Uterus (tissue), 4 donors: ENCODE data around the gene DAPK2. TPM values are rescaled to one million over a fixed set of nuclear protein-coding genes. Genes with fewer than 3 reads are reported as not detected.

Source experiments
- DNase-seq, 2 donors: peaks; one replicate each; pipeline ENCODE4 v3.0.0-alpha.2; 2019 to 2020
- H3K27ac ChIP-seq, 2 donors: fragments of 200-600 bp; sonication (generic); 1 replicate in 1 of 2; 2 replicates in 1 of 2; pipeline ENCODE4 v1.5.1; 2016 to 2018
- H3K27me3 ChIP-seq, 2 donors: fragments of 200-600 bp; sonication (generic); one replicate each; pipeline ENCODE4 v1.5.1; 2018 to 2019; ENCODE audit warnings: control low read depth in 1 of 2
- H3K36me3 ChIP-seq, 2 donors: fragments of 200-600 bp; sonication (generic); one replicate each; pipeline ENCODE4 v1.5.1; 2019; ENCODE audit warnings: control low read depth in 1 of 2
- H3K4me1 ChIP-seq, 2 donors: fragments of 200-600 bp; sonication (generic); one replicate each; pipeline ENCODE4 v1.5.1; 2018 to 2019; ENCODE audit warnings: control low read depth in 1 of 2
- H3K4me3 ChIP-seq, 2 donors: fragments of 200-600 bp; sonication (generic); 1 replicate in 1 of 2; 2 replicates in 1 of 2; pipeline ENCODE4 v1.5.1; 2018 to 2019; ENCODE audit warnings: mild to moderate bottlenecking in 1 of 2
- H3K9me3 ChIP-seq, 2 donors: fragments of 200-600 bp; sonication (generic); one replicate each; pipeline ENCODE4 v1.5.1; 2019; ENCODE audit warnings: control low read depth in 1 of 2
- POLR2A ChIP-seq, 2 donors: fragments of 450-650 bp; IDR thresholded peaks; one replicate each; pipeline ENCODE4 v1.6.1; 2016; ENCODE audit warnings: antibody characterized with exemption in 2 of 2, mild to moderate bottlenecking in 1 of 2, moderate library complexity in 1 of 2
- intact Hi-C: fragments of 100-400 bp; cut with DNase I; formaldehyde crosslinking; loops from one replicate; pipeline ENCODE4 v1.15.1; 2023; ENCODE audit warnings: low total_unique reads
- total RNA-seq, 4 donors: library from RNA; depleted of rRNA in 3 of 4; stranded (reverse); fragments of >200 nt in 3 of 4; gene quantifications; one replicate each; pipeline versions ENCODE4 v1.1.0 to v1.2.4, GENCODE V29; 2014 to 2023
- TF ChIP-seq, protein P1 (sequence below), 4 experiments: fragments of 200-600 bp in 2 of 4; fragments of 450-650 bp in 2 of 4; sonication (generic) in 2 of 4; IDR thresholded peaks; one replicate each; pipeline ENCODE4 v1.5.1; 2016 to 2019; ENCODE audit warnings: antibody characterized with exemption in 4 of 4, mild to moderate bottlenecking in 2 of 4, moderate library complexity in 1 of 4
- donor health status: DM: yes; HTN: yes; CAD: no.

DAPK2 gene
- total RNA-seq, 4 donors from 2014 or later = 0.88 to 5.3 (median 1.4) TPM

DNA sequence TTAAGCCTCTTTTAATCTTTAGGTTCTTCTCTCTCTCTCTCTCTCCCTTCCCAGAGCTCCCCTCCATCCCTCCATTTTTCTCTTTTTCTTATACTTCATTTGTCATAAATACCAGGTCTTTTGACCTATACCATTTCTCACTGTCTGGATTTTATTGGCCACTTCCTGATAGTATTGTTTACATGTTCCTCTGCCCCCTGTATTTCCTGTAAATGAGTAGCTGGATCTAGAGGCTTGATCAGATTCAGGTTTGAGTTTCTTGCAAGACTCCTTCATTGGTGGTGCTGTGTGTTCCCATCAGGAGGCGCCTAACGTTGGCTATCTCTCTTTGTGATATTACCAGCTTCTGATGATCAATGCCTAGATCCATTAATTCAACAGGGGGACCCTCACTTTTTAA is 42.2 kb downstream of the DAPK2 start:
- H3K4me1 ChIP-seq = no peaks in the 10 kb centered on the region
- intact Hi-C loops = no loop called here
- H3K9me3 ChIP-seq = no peaks in the 10 kb centered on the region
- no peak for DNase-seq
- no peak overlapping the region for H3K4me3 ChIP-seq
- H3K27me3 ChIP-seq = no peaks in the 10 kb centered on the region
- TF ChIP-seq, protein P1, sequence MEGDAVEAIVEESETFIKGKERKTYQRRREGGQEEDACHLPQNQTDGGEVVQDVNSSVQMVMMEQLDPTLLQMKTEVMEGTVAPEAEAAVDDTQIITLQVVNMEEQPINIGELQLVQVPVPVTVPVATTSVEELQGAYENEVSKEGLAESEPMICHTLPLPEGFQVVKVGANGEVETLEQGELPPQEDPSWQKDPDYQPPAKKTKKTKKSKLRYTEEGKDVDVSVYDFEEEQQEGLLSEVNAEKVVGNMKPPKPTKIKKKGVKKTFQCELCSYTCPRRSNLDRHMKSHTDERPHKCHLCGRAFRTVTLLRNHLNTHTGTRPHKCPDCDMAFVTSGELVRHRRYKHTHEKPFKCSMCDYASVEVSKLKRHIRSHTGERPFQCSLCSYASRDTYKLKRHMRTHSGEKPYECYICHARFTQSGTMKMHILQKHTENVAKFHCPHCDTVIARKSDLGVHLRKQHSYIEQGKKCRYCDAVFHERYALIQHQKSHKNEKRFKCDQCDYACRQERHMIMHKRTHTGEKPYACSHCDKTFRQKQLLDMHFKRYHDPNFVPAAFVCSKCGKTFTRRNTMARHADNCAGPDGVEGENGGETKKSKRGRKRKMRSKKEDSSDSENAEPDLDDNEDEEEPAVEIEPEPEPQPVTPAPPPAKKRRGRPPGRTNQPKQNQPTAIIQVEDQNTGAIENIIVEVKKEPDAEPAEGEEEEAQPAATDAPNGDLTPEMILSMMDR (IDR thresholded peaks at IDR 0.05) = no peak
- no peak for TF ChIP-seq POLR2A (IDR thresholded peaks at IDR 0.05)
- no peaks in the 10 kb centered on the region for H3K36me3 ChIP-seq
- no peak overlapping the region for H3K27ac ChIP-seq

DNA sequence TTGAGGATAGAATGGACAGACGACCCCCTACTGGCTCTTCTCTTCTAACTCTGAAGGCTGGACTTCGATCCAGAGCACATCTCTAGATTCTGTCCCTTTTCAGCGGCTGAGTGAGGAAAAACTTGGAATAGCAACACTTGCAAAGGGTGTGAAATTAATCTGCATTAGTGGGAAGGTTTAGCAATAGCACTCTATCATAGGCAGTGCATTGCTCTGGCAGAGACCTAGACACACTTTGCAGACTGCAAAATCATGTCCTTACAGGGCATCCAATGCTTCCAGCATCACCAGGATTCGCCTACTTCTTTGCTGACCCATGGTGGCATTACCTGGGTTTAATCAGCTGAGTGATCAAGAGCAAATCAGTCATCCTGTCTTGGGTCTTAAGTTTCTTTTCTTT is 43.1 kb downstream of the DAPK2 start:
- TF ChIP-seq, protein P1 (IDR thresholded peaks at IDR 0.05) = no peak
- TF ChIP-seq POLR2A (IDR thresholded peaks at IDR 0.05) = no peak
- Histone ChIP-seq H3K27me3 (no peaks in the 10 kb centered on the region), H3K4me1 (no peaks in the 10 kb centered on the region), H3K27ac (no peak overlapping the region), H3K9me3 (no peaks in the 10 kb centered on the region), H3K4me3 (no peak overlapping the region), H3K36me3 (no peaks in the 10 kb centered on the region)
- no peak for DNase-seq
- intact Hi-C loops = no loop called here

DNA sequence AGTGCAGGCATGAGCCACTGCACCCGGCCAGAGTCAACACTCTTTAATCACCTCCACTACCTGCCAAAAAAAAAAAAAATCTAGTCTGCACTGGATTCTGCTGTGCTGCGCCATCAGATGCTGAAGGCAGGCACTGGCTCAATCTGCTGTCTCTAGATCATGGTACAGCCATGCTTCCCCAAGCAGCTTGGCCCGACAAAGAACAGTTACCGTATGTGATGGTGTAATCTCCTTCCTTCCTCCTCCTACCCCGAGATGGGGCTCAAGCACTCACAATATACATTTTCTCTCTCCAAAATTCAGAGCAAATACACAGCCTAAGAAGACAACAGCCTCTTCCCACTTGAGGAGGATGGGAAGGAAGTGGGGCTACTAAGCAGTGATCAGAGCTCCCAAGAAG is 45.1 kb downstream of the DAPK2 start:
- H3K4me3 ChIP-seq = no peak overlapping the region
- no peak for DNase-seq
- H3K4me1 ChIP-seq = no peaks in the 10 kb centered on the region
- H3K36me3 ChIP-seq = no peaks in the 10 kb centered on the region
- no peak overlapping the region for H3K27ac ChIP-seq
- TF ChIP-seq, protein P1 (IDR thresholded peaks at IDR 0.05) = no peak
- TF ChIP-seq POLR2A (IDR thresholded peaks at IDR 0.05) = no peak
- intact Hi-C loops = no loop called here
- no peaks in the 10 kb centered on the region for H3K9me3 ChIP-seq
- H3K27me3 ChIP-seq = no peaks in the 10 kb centered on the region

DNA sequence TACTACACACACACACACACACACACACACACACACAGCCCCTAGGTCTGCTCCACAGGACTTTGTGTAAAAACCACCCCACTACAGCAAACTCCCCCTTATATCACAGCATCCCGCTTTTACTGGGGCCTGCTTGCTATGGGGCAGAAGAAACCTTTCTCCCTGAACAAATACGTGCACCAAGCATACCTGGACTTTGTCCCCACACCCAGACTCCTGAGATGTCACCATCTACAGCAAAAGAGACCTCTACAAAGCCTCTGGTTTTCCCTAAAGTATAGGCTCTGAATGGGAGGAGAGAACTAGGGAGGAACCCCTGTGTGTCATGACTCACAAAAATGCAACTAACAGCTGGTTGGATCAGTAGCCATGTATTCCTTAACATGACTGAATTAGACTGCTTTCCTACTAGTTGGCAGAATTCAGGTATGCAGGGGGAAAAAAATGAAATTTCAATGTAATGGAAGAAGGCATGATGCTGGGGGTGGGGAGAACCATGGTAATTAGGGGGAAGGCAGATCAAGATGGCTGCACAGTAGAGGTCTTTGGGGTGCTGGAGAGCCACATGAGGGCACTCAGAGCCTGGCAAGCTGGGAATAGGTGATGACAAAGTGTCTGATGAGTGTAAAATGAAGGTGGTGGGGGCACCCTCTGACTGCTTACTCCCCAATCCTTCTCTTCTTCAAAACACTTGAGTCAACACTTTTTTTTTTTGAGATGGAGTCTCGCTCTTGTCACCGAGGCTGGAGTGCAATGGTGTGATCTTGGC is 45.9 kb downstream of the DAPK2 start:
- no peak overlapping the region for H3K4me3 ChIP-seq
- H3K4me1 ChIP-seq = no peaks in the 10 kb centered on the region
- no peaks in the 10 kb centered on the region for H3K27me3 ChIP-seq
- H3K9me3 ChIP-seq = no peaks in the 10 kb centered on the region
- TF ChIP-seq POLR2A (IDR thresholded peaks at IDR 0.05) = no peak
- TF ChIP-seq, protein P1 (IDR thresholded peaks at IDR 0.05) = no peak
- H3K36me3 ChIP-seq = no peaks in the 10 kb centered on the region
- no peak for DNase-seq
- no peak overlapping the region for H3K27ac ChIP-seq
- intact Hi-C loops = no loop called here

DNA sequence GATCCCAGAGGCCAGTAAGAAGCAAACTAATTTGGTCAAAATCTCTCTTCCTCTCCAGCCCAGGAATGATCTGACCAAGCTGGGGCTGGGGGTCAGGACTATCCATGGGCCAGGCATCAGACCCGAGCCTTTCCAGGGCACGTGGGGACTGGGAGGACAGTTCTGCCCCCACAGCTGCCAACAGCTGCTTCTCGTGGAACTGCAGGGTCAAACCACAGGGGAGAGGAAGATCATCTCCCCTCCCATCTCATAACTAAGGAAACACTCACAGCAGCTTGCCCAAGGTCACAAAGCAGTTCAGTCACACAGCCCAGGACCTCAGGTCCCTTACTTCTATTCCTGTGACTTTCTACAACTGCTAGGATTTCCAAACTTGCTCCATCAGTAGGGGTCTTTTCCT is 47.1 kb downstream of the DAPK2 start:
- Histone ChIP-seq H3K4me1 (no peaks in the 10 kb centered on the region), H3K4me3 (no peak overlapping the region), H3K27me3 (no peaks in the 10 kb centered on the region), H3K27ac (no peak overlapping the region), H3K36me3 (no peaks in the 10 kb centered on the region), H3K9me3 (no peaks in the 10 kb centered on the region)
- no peak for DNase-seq
- TF ChIP-seq, protein P1 (IDR thresholded peaks at IDR 0.05) = no peak
- TF ChIP-seq POLR2A (IDR thresholded peaks at IDR 0.05) = no peak
- intact Hi-C loops = no loop called here
